GM23338 (cell line): ENCODE data around the gene TP53BP2. TPM values are rescaled to one million over a fixed set of nuclear protein-coding genes. Genes with fewer than 3 reads are reported as not detected.

Source experiments
- ATAC-seq: fragments of 200-7000 bp; cut with Tn5 transposase; 3 replicates; pipeline ENCODE4 v1.9.1; 2020
- DNase-seq: peaks from one replicate; pipeline ENCODE4 v3.0.0-alpha.2; 2015; ENCODE audit warnings: low spot score
- H2AFZ ChIP-seq: fragments of 200-600 bp; sonication (generic); 2 replicates; pipeline ENCODE4 v1.8.0; 2016; ENCODE audit warnings: antibody characterized with exemption, mild to moderate bottlenecking, moderate library complexity
- H3F3A ChIP-seq: fragments of 200-600 bp; sonication (generic); replicated peaks from 2 replicates; pipeline ENCODE4 v1.8.0; 2017; ENCODE audit warnings: antibody characterized with exemption, mixed run types, low read depth
- H3K27ac ChIP-seq: fragments of 200-600 bp; sonication (generic); 2 replicates; pipeline ENCODE4 v1.6.1; 2016; ENCODE audit warnings: low read depth
- H3K27me3 ChIP-seq: fragments of 200-600 bp; sonication (generic); 2 replicates; pipeline ENCODE4 v1.8.0; 2016; ENCODE audit warnings: mild to moderate bottlenecking, mixed run types, moderate library complexity; ENCODE audit not compliant: insufficient read depth
- H3K36me3 ChIP-seq: fragments of 200-600 bp; sonication (generic); 2 replicates; pipeline ENCODE4 v1.8.0; 2016; ENCODE audit warnings: mild to moderate bottlenecking; ENCODE audit not compliant: insufficient read depth
- H3K4me1 ChIP-seq: fragments of 200-600 bp; sonication (generic); 2 replicates; pipeline ENCODE4 v1.8.0; 2016; ENCODE audit warnings: mild to moderate bottlenecking, moderate library complexity; ENCODE audit not compliant: insufficient read depth
- H3K4me2 ChIP-seq: fragments of 200-600 bp; sonication (generic); 2 replicates; pipeline ENCODE4 v1.7.1; 2017; ENCODE audit warnings: mixed run types
- H3K4me3 ChIP-seq: fragments of 200-600 bp; sonication (generic); 2 replicates; pipeline ENCODE4 v1.6.1; 2016; ENCODE audit warnings: mixed run types
- H3K79me2 ChIP-seq: fragments of 200-600 bp; sonication (generic); replicated peaks from 2 replicates; pipeline ENCODE4 v1.8.0; 2017; ENCODE audit warnings: mild to moderate bottlenecking; ENCODE audit not compliant: insufficient read depth
- H3K9me2 ChIP-seq: fragments of 200-600 bp; sonication (generic); 2 replicates; pipeline ENCODE4 v1.8.0; 2017; ENCODE audit not compliant: insufficient read depth
- H4K20me1 ChIP-seq: fragments of 200-600 bp; sonication (generic); replicated peaks from 2 replicates; pipeline ENCODE4 v1.8.0; 2017; ENCODE audit warnings: mild to moderate bottlenecking; ENCODE audit not compliant: insufficient read depth
- H3K27ac Mint-ChIP-seq: 2 replicates; pipeline ENCODE4 v1.8.0; 2020; ENCODE audit warnings: inconsistent platforms, mild to moderate bottlenecking, moderate library complexity, mixed read lengths
- H3K27me3 Mint-ChIP-seq: 3 replicates; pipeline ENCODE4 v1.8.0; 2022; ENCODE audit warnings: low read depth, mild to moderate bottlenecking, moderate library complexity, mixed read lengths, inconsistent platforms; ENCODE audit not compliant: insufficient read depth, poor library complexity
- H3K36me3 Mint-ChIP-seq: 3 replicates; pipeline ENCODE4 v1.8.0; 2021; ENCODE audit warnings: low read depth, mild to moderate bottlenecking, inconsistent platforms, moderate library complexity, mixed read lengths
- H3K4me1 Mint-ChIP-seq: 3 replicates; pipeline ENCODE4 v1.8.0; 2020; ENCODE audit warnings: mild to moderate bottlenecking, inconsistent platforms, mixed read lengths
- H3K4me3 Mint-ChIP-seq: 3 replicates; pipeline ENCODE4 v1.8.0; 2021; ENCODE audit warnings: moderate library complexity, mild to moderate bottlenecking, inconsistent platforms, mixed read lengths
- H3K9me3 Mint-ChIP-seq: 3 replicates; pipeline ENCODE4 v1.8.0; 2020; ENCODE audit warnings: moderate library complexity, mild to moderate bottlenecking, inconsistent platforms, mixed read lengths
- CREB1 ChIP-seq: fragments of 250-450 bp; sonication (Bioruptor Pico); IDR thresholded peaks from 2 replicates; pipeline ENCODE4 v1.5.0; 2020; ENCODE audit warnings: low read depth, mild to moderate bottlenecking, moderate library complexity
- JUNB ChIP-seq: IDR thresholded peaks from one replicate; pipeline ENCODE4 v1.6.1; 2016; ENCODE audit warnings: antibody characterized with exemption; ENCODE audit not compliant: unreplicated experiment
- NANOG ChIP-seq: IDR thresholded peaks from 2 replicates; pipeline ENCODE4 v1.6.1; 2016; ENCODE audit warnings: antibody characterized with exemption, borderline replicate concordance
- POLR2AphosphoS5 ChIP-seq: IDR thresholded peaks from 2 replicates; pipeline ENCODE4 v1.6.1; 2016; ENCODE audit warnings: antibody characterized with exemption, low read depth
- STAT1 ChIP-seq: IDR thresholded peaks from one replicate; pipeline ENCODE4 v1.6.1; 2016; ENCODE audit warnings: antibody characterized with exemption; ENCODE audit not compliant: unreplicated experiment
- ZNF331 ChIP-seq: fragments of 250-450 bp; sonication (Bioruptor Pico); IDR thresholded peaks from 2 replicates; pipeline ENCODE4 v1.5.0; 2020; ENCODE audit warnings: low read depth, mild to moderate bottlenecking, moderate library complexity
- polyA plus RNA-seq: library from polyadenylated mRNA; unstranded; fragments of >200 nt; fragmentation: Nextera tagmentation; extraction: Ambion mirVana; gene quantifications from 2 replicates; pipeline ENCODE4 v1.2.1, GENCODE V29; 2016
- total RNA-seq: library from RNA; depleted of rRNA; stranded (reverse); fragments of >200 nt; shearing (Covaris generic); gene quantifications from 2 replicates; pipeline ENCODE4 v1.2.3, GENCODE V29; 2014
- TF ChIP-seq, protein P1 (sequence below), 2 experiments: fragments of 200-600 bp in 1 of 2; sonication (generic) in 1 of 2; conservative IDR thresholded peaks; 2 replicates each; pipeline versions ENCODE4 v1.5.1 to v1.6.1; 2016 to 2017; ENCODE audit warnings: antibody characterized with exemption in 2 of 2, low read depth in 2 of 2, mild to moderate bottlenecking in 2 of 2, moderate library complexity in 1 of 2
- TF ChIP-seq, protein P2 (sequence below): IDR thresholded peaks from 2 replicates; pipeline ENCODE4 v1.6.1; 2016; ENCODE audit warnings: antibody characterized with exemption
- TF ChIP-seq, protein P3 (sequence below): fragments of 250-450 bp; sonication (Bioruptor Pico); IDR thresholded peaks from 2 replicates; pipeline ENCODE4 v1.5.0; 2020; ENCODE audit warnings: mild to moderate bottlenecking, moderate library complexity
- TF ChIP-seq, protein P4 (sequence below): IDR thresholded peaks from one replicate; pipeline ENCODE4 v1.6.1; 2018; ENCODE audit warnings: antibody characterized with exemption; ENCODE audit not compliant: unreplicated experiment

TP53BP2 gene
- total and polyA plus RNA-seq, 2 experiments from 2014 or later = 10.1 to 32.9 TPM

DNA sequence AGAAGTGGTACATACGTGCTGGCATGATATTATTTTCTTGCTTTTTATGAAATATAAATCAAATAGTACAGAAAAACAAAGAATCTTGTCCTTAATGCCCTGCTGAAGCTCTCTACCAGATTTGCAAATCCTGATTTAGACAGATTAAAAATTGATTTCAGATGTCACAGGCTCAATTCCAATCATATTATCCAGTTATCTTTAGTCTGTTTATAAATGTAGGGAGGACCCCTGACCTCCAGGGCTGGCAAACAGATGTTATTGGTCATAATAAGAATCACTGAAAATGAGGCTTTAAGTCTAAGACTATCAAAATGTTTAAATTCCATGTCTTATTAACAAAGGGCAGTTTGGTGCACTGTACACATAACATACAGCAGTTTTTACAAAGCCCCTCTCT is 62.1 kb downstream of the TP53BP2 start:
- Mint-ChIP-seq H3K4me3 (no peak overlapping the region), H3K27me3 (no peaks in the 10 kb centered on the region), H3K9me3 (no peaks in the 10 kb centered on the region), H3K27ac (no peak overlapping the region), H3K4me1 (no peaks in the 10 kb centered on the region), H3K36me3 (peaks cover 56% of the 10 kb centered on the region)
- no peak for DNase-seq
- Histone ChIP-seq H3K9me2 (no peaks in the 10 kb centered on the region), H3K4me2 (no peak overlapping the region), H3K36me3 (peaks cover 15% of the 10 kb centered on the region; the same call in 1 of the 2 replicates), H3K4me3 (no peak overlapping the region), H3K79me2 (no peaks in the 10 kb centered on the region; the same call in 1 of the 2 replicates), H3F3A (no peaks in the 10 kb centered on the region), H3K27me3 (no peaks in the 10 kb centered on the region), H4K20me1 (peaks cover 2% of the 10 kb centered on the region), H3K27ac (no peak overlapping the region), H2AFZ (no peak overlapping the region), H3K4me1 (no peaks in the 10 kb centered on the region)
- TF ChIP-seq, protein P1, sequence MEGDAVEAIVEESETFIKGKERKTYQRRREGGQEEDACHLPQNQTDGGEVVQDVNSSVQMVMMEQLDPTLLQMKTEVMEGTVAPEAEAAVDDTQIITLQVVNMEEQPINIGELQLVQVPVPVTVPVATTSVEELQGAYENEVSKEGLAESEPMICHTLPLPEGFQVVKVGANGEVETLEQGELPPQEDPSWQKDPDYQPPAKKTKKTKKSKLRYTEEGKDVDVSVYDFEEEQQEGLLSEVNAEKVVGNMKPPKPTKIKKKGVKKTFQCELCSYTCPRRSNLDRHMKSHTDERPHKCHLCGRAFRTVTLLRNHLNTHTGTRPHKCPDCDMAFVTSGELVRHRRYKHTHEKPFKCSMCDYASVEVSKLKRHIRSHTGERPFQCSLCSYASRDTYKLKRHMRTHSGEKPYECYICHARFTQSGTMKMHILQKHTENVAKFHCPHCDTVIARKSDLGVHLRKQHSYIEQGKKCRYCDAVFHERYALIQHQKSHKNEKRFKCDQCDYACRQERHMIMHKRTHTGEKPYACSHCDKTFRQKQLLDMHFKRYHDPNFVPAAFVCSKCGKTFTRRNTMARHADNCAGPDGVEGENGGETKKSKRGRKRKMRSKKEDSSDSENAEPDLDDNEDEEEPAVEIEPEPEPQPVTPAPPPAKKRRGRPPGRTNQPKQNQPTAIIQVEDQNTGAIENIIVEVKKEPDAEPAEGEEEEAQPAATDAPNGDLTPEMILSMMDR (conservative IDR thresholded peaks at IDR 0.05; ENCODE audit: low read depth in 2 of 2) = no peak
- TF ChIP-seq CREB1 (CRISPR knock-in tag) = no peak
- TF ChIP-seq NANOG = no peak
- TF ChIP-seq JUNB = no peak
- TF ChIP-seq, protein P2, sequence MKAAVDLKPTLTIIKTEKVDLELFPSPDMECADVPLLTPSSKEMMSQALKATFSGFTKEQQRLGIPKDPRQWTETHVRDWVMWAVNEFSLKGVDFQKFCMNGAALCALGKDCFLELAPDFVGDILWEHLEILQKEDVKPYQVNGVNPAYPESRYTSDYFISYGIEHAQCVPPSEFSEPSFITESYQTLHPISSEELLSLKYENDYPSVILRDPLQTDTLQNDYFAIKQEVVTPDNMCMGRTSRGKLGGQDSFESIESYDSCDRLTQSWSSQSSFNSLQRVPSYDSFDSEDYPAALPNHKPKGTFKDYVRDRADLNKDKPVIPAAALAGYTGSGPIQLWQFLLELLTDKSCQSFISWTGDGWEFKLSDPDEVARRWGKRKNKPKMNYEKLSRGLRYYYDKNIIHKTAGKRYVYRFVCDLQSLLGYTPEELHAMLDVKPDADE = no peak
- TF ChIP-seq POLR2AphosphoS5 = no peak
- TF ChIP-seq, protein P3, sequence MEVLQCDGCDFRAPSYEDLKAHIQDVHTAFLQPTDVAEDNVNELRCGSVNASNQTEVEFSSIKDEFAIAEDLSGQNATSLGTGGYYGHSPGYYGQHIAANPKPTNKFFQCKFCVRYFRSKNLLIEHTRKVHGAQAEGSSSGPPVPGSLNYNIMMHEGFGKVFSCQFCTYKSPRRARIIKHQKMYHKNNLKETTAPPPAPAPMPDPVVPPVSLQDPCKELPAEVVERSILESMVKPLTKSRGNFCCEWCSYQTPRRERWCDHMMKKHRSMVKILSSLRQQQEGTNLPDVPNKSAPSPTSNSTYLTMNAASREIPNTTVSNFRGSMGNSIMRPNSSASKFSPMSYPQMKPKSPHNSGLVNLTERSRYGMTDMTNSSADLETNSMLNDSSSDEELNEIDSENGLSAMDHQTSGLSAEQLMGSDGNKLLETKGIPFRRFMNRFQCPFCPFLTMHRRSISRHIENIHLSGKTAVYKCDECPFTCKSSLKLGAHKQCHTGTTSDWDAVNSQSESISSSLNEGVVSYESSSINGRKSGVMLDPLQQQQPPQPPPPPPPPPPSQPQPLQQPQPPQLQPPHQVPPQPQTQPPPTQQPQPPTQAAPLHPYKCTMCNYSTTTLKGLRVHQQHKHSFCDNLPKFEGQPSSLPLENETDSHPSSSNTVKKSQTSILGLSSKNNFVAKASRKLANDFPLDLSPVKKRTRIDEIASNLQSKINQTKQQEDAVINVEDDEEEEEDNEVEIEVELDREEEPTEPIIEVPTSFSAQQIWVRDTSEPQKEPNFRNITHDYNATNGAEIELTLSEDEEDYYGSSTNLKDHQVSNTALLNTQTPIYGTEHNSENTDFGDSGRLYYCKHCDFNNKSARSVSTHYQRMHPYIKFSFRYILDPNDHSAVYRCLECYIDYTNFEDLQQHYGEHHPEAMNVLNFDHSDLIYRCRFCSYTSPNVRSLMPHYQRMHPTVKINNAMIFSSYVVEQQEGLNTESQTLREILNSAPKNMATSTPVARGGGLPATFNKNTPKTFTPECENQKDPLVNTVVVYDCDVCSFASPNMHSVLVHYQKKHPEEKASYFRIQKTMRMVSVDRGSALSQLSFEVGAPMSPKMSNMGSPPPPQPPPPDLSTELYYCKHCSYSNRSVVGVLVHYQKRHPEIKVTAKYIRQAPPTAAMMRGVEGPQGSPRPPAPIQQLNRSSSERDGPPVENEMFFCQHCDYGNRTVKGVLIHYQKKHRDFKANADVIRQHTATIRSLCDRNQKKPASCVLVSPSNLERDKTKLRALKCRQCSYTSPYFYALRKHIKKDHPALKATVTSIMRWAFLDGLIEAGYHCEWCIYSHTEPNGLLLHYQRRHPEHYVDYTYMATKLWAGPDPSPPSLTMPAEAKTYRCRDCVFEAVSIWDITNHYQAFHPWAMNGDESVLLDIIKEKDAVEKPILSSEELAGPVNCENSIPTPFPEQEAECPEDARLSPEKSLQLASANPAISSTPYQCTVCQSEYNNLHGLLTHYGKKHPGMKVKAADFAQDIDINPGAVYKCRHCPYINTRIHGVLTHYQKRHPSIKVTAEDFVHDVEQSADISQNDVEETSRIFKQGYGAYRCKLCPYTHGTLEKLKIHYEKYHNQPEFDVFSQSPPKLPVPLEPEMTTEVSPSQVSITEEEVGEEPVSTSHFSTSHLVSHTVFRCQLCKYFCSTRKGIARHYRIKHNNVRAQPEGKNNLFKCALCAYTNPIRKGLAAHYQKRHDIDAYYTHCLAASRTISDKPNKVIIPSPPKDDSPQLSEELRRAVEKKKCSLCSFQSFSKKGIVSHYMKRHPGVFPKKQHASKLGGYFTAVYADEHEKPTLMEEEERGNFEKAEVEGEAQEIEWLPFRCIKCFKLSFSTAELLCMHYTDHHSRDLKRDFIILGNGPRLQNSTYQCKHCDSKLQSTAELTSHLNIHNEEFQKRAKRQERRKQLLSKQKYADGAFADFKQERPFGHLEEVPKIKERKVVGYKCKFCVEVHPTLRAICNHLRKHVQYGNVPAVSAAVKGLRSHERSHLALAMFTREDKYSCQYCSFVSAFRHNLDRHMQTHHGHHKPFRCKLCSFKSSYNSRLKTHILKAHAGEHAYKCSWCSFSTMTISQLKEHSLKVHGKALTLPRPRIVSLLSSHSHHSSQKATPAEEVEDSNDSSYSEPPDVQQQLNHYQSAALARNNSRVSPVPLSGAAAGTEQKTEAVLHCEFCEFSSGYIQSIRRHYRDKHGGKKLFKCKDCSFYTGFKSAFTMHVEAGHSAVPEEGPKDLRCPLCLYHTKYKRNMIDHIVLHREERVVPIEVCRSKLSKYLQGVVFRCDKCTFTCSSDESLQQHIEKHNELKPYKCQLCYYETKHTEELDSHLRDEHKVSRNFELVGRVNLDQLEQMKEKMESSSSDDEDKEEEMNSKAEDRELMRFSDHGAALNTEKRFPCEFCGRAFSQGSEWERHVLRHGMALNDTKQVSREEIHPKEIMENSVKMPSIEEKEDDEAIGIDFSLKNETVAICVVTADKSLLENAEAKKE = no peak
- TF ChIP-seq, protein P4, sequence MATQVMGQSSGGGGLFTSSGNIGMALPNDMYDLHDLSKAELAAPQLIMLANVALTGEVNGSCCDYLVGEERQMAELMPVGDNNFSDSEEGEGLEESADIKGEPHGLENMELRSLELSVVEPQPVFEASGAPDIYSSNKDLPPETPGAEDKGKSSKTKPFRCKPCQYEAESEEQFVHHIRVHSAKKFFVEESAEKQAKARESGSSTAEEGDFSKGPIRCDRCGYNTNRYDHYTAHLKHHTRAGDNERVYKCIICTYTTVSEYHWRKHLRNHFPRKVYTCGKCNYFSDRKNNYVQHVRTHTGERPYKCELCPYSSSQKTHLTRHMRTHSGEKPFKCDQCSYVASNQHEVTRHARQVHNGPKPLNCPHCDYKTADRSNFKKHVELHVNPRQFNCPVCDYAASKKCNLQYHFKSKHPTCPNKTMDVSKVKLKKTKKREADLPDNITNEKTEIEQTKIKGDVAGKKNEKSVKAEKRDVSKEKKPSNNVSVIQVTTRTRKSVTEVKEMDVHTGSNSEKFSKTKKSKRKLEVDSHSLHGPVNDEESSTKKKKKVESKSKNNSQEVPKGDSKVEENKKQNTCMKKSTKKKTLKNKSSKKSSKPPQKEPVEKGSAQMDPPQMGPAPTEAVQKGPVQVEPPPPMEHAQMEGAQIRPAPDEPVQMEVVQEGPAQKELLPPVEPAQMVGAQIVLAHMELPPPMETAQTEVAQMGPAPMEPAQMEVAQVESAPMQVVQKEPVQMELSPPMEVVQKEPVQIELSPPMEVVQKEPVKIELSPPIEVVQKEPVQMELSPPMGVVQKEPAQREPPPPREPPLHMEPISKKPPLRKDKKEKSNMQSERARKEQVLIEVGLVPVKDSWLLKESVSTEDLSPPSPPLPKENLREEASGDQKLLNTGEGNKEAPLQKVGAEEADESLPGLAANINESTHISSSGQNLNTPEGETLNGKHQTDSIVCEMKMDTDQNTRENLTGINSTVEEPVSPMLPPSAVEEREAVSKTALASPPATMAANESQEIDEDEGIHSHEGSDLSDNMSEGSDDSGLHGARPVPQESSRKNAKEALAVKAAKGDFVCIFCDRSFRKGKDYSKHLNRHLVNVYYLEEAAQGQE = no peak
- no peak for TF ChIP-seq ZNF331 (CRISPR knock-in tag)
- TF ChIP-seq STAT1 = no peak
- ATAC-seq = no peak
